GM12891 (cell line): Measurements from ENCODE around the gene BICD1.

Source experiments
- DNase-seq: peaks from one replicate; pipeline ENCODE4 v3.0.0; 2011; ENCODE audit warnings: low spot score; ENCODE audit not compliant: insufficient read length
- FAIRE-seq: peaks from 2 replicates; lab custom pipeline; 2011; peaks lifted over from hg19 to GRCh38; lab: Jason Lieb, UNC
- PAX5 ChIP-seq: IDR thresholded peaks from 2 replicates; pipeline ENCODE4 v1.6.1; 2011; ENCODE audit warnings: low read length, moderate library complexity, mild to moderate bottlenecking; ENCODE audit not compliant: insufficient read depth, severe bottlenecking
- POLR2A ChIP-seq: IDR thresholded peaks from 2 replicates; pipeline ENCODE4 v1.6.1; 2011; ENCODE audit warnings: low read depth, low read length, control low read depth
- POLR2AphosphoS5 ChIP-seq: IDR thresholded peaks from 2 replicates; pipeline ENCODE4 v1.6.1; 2011; ENCODE audit warnings: low read depth, low read length, control low read depth
- POU2F2 ChIP-seq: IDR thresholded peaks from 2 replicates; pipeline ENCODE4 v1.6.1; 2011; ENCODE audit warnings: low read depth, mild to moderate bottlenecking, control low read depth, low read length, moderate library complexity
- SPI1 ChIP-seq: IDR thresholded peaks from 2 replicates; pipeline ENCODE4 v1.6.1; 2011; ENCODE audit warnings: low read depth, low read length, control low read depth
- TAF1 ChIP-seq: IDR thresholded peaks from 2 replicates; pipeline ENCODE4 v1.6.1; 2011; ENCODE audit warnings: low read depth, low read length, control low read depth

BICD1 gene

DNA sequence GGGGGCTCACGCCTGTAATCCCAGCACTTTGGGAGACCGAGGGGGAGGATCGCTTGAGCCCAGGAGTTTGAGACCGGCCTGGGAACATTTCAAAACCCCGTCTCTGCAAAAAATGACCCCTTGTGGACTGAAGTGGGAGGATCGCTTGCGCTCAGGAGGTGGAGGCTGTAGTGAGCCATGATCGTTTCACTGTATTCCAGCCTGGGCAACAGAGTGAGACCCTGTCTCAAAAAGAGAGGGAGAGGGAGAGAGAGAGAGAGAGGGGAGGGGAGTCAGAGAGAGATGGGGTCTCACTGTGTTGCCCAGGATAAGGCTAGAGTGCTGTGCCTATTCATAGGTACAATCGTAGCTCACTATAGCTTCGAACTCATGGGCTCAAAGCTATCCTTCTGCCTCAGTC, 295.5 kb downstream of the BICD1 start:
- no peak for DNase-seq
- TF ChIP-seq TAF1, result no peak
- TF ChIP-seq PAX5, result no peak
- TF ChIP-seq POLR2AphosphoS5, result no peak
- TF ChIP-seq POLR2A, result no peak
- no peak for TF ChIP-seq SPI1
- no peak for TF ChIP-seq POU2F2
- FAIRE-seq, result no peak

DNA sequence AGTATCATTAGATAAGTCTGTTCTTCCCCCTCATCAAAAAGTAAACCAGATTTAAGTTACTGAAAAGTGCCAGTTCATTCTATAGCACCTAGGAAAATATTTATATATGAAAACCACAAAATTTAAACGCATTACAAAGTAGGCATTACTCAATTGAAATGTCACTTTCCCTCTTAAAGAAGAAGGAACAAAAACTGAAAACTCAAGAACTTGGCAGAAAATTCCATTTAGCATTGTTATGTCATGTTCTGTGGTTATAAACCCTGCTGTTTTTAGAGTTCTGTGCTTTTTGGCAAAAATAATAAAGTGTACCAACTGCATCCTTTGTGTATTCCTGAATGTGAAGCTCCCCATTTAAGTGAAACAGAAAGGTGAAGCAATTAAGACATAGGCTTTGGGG, 296.3 kb downstream of the BICD1 start:
- TF ChIP-seq POLR2AphosphoS5, result no peak
- TF ChIP-seq POU2F2, result no peak
- no peak for TF ChIP-seq TAF1
- TF ChIP-seq SPI1, result no peak
- TF ChIP-seq PAX5, result no peak
- TF ChIP-seq POLR2A, result no peak
- DNase-seq, result no peak
- no peak for FAIRE-seq

DNA sequence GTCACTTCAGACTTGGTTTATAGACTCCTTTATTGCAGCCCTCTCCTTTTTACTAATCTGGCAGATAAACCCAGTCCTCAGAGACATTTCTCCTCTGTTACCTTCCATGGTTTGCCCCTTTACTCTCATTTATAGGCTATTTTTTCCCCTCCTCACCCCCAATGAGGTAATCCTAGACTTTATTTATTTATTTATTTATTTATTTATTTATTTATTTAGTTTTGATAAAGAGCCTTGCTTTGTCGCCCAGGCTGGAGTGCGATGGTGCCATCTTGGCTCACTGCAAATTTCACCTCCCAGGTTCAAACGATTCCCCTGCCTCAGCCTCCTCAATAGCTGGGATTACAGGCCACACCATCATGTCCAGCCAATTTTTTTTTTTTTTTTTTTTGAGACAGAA, 301.1 kb downstream of the BICD1 start:
- FAIRE-seq (no peak), DNase-seq (no peak)
- no peak for TF ChIP-seq POLR2A
- TF ChIP-seq POLR2AphosphoS5, result no peak
- TF ChIP-seq PAX5, result no peak
- no peak for TF ChIP-seq SPI1
- no peak for TF ChIP-seq TAF1
- no peak for TF ChIP-seq POU2F2

DNA sequence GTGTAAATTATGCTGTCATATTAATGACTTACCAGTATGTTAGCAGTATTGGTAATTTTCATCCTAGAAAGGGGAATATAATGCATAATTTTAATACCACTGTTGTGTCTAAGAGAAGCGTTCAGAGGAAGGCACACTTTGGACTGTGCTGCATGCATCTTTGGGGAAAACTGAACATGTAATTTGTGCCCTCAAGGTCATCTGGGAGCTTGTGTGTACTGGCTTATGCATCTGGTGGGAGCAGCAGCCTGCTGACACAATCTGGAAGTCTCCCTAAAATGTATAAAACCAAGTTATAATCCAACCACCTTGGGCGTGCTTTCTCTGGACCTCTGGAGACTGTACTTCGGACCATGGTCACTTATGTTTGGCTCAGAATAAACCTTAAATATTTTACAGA, 306.8 kb downstream of the BICD1 start:
- no peak for DNase-seq
- FAIRE-seq, result no peak
- no peak for TF ChIP-seq TAF1
- TF ChIP-seq PAX5, result no peak
- TF ChIP-seq SPI1, result no peak
- no peak for TF ChIP-seq POLR2A
- no peak for TF ChIP-seq POU2F2
- TF ChIP-seq POLR2AphosphoS5, result no peak

DNA sequence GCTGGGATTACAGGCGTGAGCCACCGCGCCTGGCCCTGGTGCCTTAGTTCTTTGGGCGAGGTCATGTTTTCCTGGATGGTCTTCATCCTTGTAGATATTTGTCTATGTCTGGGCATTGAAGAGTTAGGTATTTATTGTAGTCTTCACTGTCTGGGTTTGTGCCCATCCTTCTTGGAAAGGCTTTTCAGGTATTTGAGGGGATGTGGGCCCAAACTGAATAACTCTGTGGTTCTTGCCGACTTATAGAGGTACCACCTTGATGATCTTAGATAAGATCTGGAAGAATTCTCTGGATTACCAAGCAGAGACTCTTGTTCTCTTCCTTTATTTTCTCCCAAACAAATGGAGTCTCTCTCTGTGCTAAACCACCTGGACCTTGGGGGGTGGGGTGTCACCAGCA, 311.6 kb downstream of the BICD1 start:
- FAIRE-seq (no peak), DNase-seq (no peak)
- no peak for TF ChIP-seq POLR2A
- TF ChIP-seq SPI1, result no peak
- no peak for TF ChIP-seq PAX5
- no peak for TF ChIP-seq TAF1

DNA sequence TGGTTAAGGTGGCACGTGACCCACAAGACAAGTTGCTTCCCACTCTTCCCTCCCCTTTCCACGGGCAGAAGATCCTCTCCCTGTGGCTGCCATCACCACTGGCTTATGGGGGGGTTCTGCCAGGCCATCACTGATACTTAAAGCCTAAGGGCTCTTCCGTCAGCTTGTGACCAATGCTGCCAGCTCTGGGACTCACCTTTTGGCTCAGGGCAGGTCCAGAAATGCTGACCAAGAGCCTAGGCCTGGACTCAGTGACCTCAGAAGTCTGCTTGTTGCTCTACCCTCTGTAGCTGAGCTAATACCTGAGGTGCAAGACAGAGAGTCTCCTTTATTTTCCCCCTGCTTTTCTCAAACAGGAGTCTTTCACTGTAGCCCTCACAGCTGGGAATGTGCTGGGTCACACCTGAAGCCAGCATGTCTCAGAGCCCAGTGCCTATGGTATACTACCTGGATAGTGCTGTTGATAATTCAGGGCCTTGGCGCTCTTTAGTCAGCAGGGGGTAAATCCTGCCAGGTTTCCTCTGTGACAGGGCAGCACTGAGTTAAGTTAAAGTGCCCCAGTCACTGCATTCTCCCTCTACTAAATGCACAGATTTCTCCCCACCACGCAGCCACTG, 312.4 kb downstream of the BICD1 start:
- DNase-seq, result no peak
- TF ChIP-seq POLR2AphosphoS5, result no peak
- FAIRE-seq, result no peak

DNA sequence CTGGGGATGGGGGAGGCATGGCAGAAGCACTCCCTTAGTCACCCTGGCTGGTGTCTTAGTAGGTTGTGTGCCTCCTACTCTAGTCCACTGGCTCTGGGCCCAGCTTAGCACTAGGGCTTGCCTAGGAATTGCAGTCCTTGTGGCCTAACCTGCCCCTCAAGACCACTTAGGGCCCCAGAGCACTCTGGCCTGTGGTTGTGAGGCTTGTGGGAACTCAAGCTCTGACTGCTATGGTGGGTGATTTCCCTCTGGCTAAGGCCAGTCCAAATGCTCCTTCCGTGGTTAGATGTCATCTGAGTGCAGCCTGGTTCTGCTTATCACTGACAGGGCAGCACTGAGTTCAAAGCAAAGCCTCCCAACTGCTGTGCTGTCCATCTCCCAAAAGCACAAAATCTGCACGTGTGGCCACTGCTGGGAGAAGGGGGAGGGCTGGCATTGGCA, 312.9 kb downstream of the BICD1 start:
- DNase-seq, result no peak
- TF ChIP-seq POLR2A (no peak), PAX5 (no peak), POU2F2 (no peak), TAF1 (no peak), SPI1 (no peak), POLR2AphosphoS5 (no peak)
- no peak for FAIRE-seq

DNA sequence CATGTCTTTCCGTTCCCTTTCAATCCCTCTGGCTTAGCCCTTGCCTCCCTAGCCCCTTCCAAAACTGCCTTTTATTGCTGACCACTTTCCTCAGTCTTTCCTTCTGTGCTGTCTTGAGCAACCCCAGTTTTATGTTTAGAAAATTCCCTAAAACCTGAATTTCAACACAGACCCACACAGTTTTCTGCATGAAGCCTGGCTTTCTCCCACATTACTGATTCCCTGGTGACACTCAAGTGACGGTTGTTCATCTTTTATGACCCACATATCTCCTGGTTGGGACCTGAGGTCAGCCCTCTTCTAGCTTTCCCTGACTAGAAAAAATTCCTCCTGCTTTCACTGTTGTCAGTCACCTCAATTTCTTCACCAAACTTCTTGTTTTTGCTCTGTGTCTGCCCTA, 313.7 kb downstream of the BICD1 start:
- DNase-seq (no peak), FAIRE-seq (no peak)
- no peak for TF ChIP-seq SPI1
- TF ChIP-seq TAF1, result no peak
- no peak for TF ChIP-seq PAX5
- TF ChIP-seq POLR2AphosphoS5, result no peak
- no peak for TF ChIP-seq POU2F2
- TF ChIP-seq POLR2A, result no peak

DNA sequence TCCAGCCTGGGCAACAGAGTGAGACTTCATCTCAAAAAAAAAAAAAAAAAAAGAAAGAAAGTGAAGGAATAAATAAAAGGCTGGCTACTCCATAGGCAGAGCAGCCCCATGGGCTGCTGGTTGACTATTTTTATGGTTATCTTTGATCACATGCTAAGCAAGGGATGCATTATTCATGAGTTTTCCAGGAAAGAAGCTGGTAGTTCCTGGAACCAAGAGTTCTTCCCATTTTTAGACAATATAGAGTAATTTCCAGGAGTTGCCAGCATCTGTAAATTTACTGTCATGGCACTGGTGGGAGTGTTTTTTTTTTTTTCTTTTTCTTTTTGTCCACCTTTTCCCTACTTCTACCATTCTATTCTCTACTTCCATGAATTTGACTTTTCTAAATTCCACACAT, 316.9 kb downstream of the BICD1 start:
- DNase-seq, result no peak
- no peak for TF ChIP-seq POLR2A
- TF ChIP-seq POU2F2, result no peak
- TF ChIP-seq PAX5, result no peak
- TF ChIP-seq TAF1, result no peak
- no peak for TF ChIP-seq POLR2AphosphoS5
- TF ChIP-seq SPI1, result no peak
- no peak for FAIRE-seq

DNA sequence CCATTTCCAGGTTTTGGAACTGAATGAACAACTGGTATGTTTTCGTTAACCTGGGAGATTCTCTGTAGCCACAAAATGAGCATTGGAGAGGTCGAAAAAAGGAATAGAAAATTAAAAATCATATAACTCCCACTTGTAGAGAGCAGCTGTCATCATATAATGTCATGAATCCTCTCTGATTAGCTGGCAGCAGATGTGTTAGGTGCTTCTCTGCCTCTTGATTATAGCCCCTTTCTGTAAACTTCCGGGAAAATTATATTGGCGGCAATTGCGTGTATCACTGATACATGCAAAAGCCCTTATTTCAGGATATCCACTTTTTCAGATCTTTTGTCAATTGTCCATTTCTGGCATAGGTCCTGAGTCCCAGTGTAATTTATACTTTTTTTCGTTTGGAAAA, 324.4 kb downstream of the BICD1 start:
- no peak for FAIRE-seq
- DNase-seq, result no peak
- TF ChIP-seq POLR2A, result no peak
- no peak for TF ChIP-seq TAF1
- TF ChIP-seq POU2F2, result no peak
- TF ChIP-seq POLR2AphosphoS5, result no peak
- no peak for TF ChIP-seq SPI1
- no peak for TF ChIP-seq PAX5
